Measurements from ENCODE around the gene LRRC14B.

The LRRC14B gene

GRCh38 chr5:174291-174600, 17.0 kb upstream of the LRRC14B start:
- no peak for DNase-seq (ENCODE audit: low read depth in 2 of 2)

- no peak for DNase-seq (ENCODE audit: low read depth in 2 of 2)
Measured at GRCh38 chr5:174876-175465, 16.3 kb upstream of the LRRC14B start.

- no peak for DNase-seq (ENCODE audit: low read depth in 2 of 2)
Measured at GRCh38 chr5:176296-176823, 14.9 kb upstream of the LRRC14B start.

- no peak for DNase-seq (ENCODE audit: low read depth in 2 of 2)
Measured at GRCh38 chr5:178110-178509, 13.2 kb upstream of the LRRC14B start.

GRCh38 chr5:179401-179800, 11.9 kb upstream of the LRRC14B start:
- DNase-seq (ENCODE audit: low read depth in 2 of 2), result no peak

GRCh38 chr5:180286-180918, 10.9 kb upstream of the LRRC14B start:
- DNase-seq (ENCODE audit: low read depth in 2 of 2), result no peak

GRCh38 chr5:181160-181559, 10.1 kb upstream of the LRRC14B start:
- no peak for DNase-seq (ENCODE audit: low read depth in 2 of 2)

GRCh38 chr5:181566-181965, 9.7 kb upstream of the LRRC14B start:
- DNase-seq (ENCODE audit: low read depth in 2 of 2), result no peak

- DNase-seq (ENCODE audit: low read depth in 2 of 2), result no peak
Measured at GRCh38 chr5:182126-182525, 9.2 kb upstream of the LRRC14B start.

- DNase-seq (ENCODE audit: low read depth in 2 of 2), result no peak
Measured at GRCh38 chr5:184471-184870, 6.8 kb upstream of the LRRC14B start.

GRCh38 chr5:185095-186070, 5.9 kb upstream of the LRRC14B start:
- DNase-seq (ENCODE audit: low read depth in 2 of 2), result no peak

GRCh38 chr5:186091-187041, 4.9 kb upstream of the LRRC14B start:
- no peak for DNase-seq (ENCODE audit: low read depth in 2 of 2)

- DNase-seq (ENCODE audit: low read depth in 2 of 2), result no peak
Measured at GRCh38 chr5:187042-187431, 4.3 kb upstream of the LRRC14B start.

GRCh38 chr5:187617-188451, 3.5 kb upstream of the LRRC14B start:
- DNase-seq (ENCODE audit: low read depth in 2 of 2), result no peak

GRCh38 chr5:188488-189481, 2.5 kb upstream of the LRRC14B start:
- peak; percentile 74 to 85 for DNase-seq (ENCODE audit: low read depth in 2 of 2)

GRCh38 chr5:189486-189885, 1.8 kb upstream of the LRRC14B start:
- no peak for DNase-seq (ENCODE audit: low read depth in 2 of 2)

GRCh38 chr5:189976-190365, 1.3 kb upstream of the LRRC14B start:
- DNase-seq (ENCODE audit: low read depth in 2 of 2), result no peak

- no peak for DNase-seq (ENCODE audit: low read depth in 2 of 2)
Measured at GRCh38 chr5:190366-191035, 794 bp upstream of the LRRC14B start.

Data from stimulated activated CD8-positive, alpha-beta memory T cell treated with anti-CD3 and anti-CD28 coated beads, Interleukin-2, amount 100 ng/mL, for 48 hours (primary cell).